CD4-positive, alpha-beta T cell (primary cell): ENCODE measurements around the gene BMP4. TPM values are rescaled to one million over a fixed set of nuclear protein-coding genes. Genes with fewer than 3 reads are reported as not detected.

Source experiments
- ATAC-seq: fragments of 200-7000 bp; cut with Tn5 transposase; one replicate; pipeline ENCODE4 v1.10.0; 2022; ENCODE audit warnings: mild to moderate bottlenecking; ENCODE audit not compliant: poor library complexity
- CTCF ChIA-PET: fragments of 350-600 bp; sonication (Branson Sonifier 250); formaldehyde crosslinking; loops from one replicate; lab custom pipeline; 2021; ENCODE audit warnings: antibody characterized with exemption, inconsistent platforms; lab: Charles Lee
- POLR2A ChIA-PET: fragments of 350-600 bp; sonication (Branson Sonifier 250); formaldehyde crosslinking; loops from one replicate; lab custom pipeline; 2021; ENCODE audit warnings: antibody characterized with exemption, inconsistent platforms; lab: Charles Lee
- DNase-seq, 14 experiments: peaks; one replicate each; pipeline ENCODE4 v3.0.0-alpha.2; 2013 to 2020; ENCODE audit warnings: mixed read lengths in 2 of 14
- H3K27ac ChIP-seq, 2 donors: one replicate each; pipeline versions ENCODE4 v1.5.1 to v1.7.0; 2013; ENCODE audit warnings: low read length in 2 of 2, low read depth in 1 of 2, mild to moderate bottlenecking in 1 of 2
- H3K27me3 ChIP-seq, 2 experiments: 1 replicate in 1 of 2; 2 replicates in 1 of 2; pipeline versions ENCODE4 v1.6.1 to v1.7.0; 2013; ENCODE audit warnings: low read length in 2 of 2, control low read depth in 1 of 2, mild to moderate bottlenecking in 1 of 2, moderate library complexity in 1 of 2; ENCODE audit not compliant: insufficient read depth in 2 of 2, control insufficient read depth in 1 of 2
- H3K36me3 ChIP-seq: one replicate; pipeline ENCODE4 v1.6.1; 2013; ENCODE audit warnings: low read length, control low read depth; ENCODE audit not compliant: insufficient read depth
- H3K4me1 ChIP-seq: one replicate; pipeline ENCODE4 v1.6.1; 2013; ENCODE audit warnings: low read length, control low read depth; ENCODE audit not compliant: insufficient read depth
- H3K4me3 ChIP-seq: one replicate; pipeline ENCODE4 v1.5.1; 2013; ENCODE audit warnings: mild to moderate bottlenecking, low read length, moderate library complexity
- H3K9me3 ChIP-seq, 2 experiments: 1 replicate in 1 of 2; 2 replicates in 1 of 2; pipeline versions ENCODE4 v1.6.1 to v1.7.0; 2013; ENCODE audit warnings: low read length in 2 of 2, mild to moderate bottlenecking in 2 of 2, control low read depth in 1 of 2, moderate library complexity in 1 of 2; ENCODE audit not compliant: control insufficient read depth in 1 of 2, insufficient read depth in 1 of 2
- H3K27ac Mint-ChIP-seq: one replicate; pipeline ENCODE4 v1.8.0; 2020; ENCODE audit warnings: mixed read lengths
- H3K27me3 Mint-ChIP-seq: one replicate; pipeline ENCODE4 v1.8.0; 2021; ENCODE audit warnings: mixed read lengths
- H3K36me3 Mint-ChIP-seq: one replicate; pipeline ENCODE4 v1.8.0; 2021; ENCODE audit warnings: low read depth, mixed read lengths
- H3K4me1 Mint-ChIP-seq: one replicate; pipeline ENCODE4 v1.8.0; 2021; ENCODE audit warnings: low read depth, mixed read lengths
- H3K4me3 Mint-ChIP-seq: one replicate; pipeline ENCODE4 v1.8.0; 2020; ENCODE audit warnings: mild to moderate bottlenecking, mixed read lengths
- H3K9me3 Mint-ChIP-seq: one replicate; pipeline ENCODE4 v1.8.0; 2020; ENCODE audit warnings: mixed read lengths
- CTCF ChIP-seq: fragments of 200-600 bp; IDR thresholded peaks from one replicate; pipeline ENCODE4 v1.8.0; 2022; ENCODE audit warnings: antibody characterized with exemption, mild to moderate bottlenecking
- intact Hi-C, 2 experiments: fragments of 100-400 bp; cut with DNase I in 1 of 2; cut with micrococcal nuclease in 1 of 2; formaldehyde crosslinking; loops; one replicate each; pipeline versions ENCODE4 v1.15.1 to v1.9.0; 2023 to 2025; cut with DNase I, micrococcal nuclease
- total RNA-seq, 174 experiments: library from RNA in 2 of 174; stranded (reverse) in 2 of 174; gene quantifications; one replicate each; pipeline ENCODE4 v1.2.3 and lab custom pipeline; 2021 to 2026

The BMP4 gene
- total RNA-seq, 2 experiments from 2014 or later, result not detected

GRCh38 chr14:53947094-53947445 lies 9.6 kb downstream of the BMP4 start:
- CTCF ChIA-PET, result interaction anchor here (0.6 kb wide), 1 partner anchor 165 kb away, joined by 3 read pairs; no protein-coding TSS in a partner anchor

GRCh38 chr14:53946404-53947093 lies 10.1 kb downstream of the BMP4 start:
- H3K27me3 Mint-ChIP-seq, result peaks cover 71% of the 10 kb centered on the region
- Histone ChIP-seq H3K9me3 (peaks cover 0 to 19% of the 10 kb centered on the region in 2 experiments), H3K4me3 (no peak overlapping the region), H3K27me3 (peaks cover 14 to 65% of the 10 kb centered on the region in 2 experiments), H3K27ac (no peak overlapping the region), H3K4me1 (no peaks in the 10 kb centered on the region), H3K36me3 (no peaks in the 10 kb centered on the region)
- H3K27ac Mint-ChIP-seq, result no peak overlapping the region
- H3K9me3 Mint-ChIP-seq, result no peaks in the 10 kb centered on the region
- TF ChIP-seq CTCF, result no peak
- no peak overlapping the region for H3K4me3 Mint-ChIP-seq
- intact Hi-C loops, result no loop called here
- no peaks in the 10 kb centered on the region for H3K4me1 Mint-ChIP-seq
- H3K36me3 Mint-ChIP-seq, result no peaks in the 10 kb centered on the region
- ATAC-seq, result no peak
- DNase-seq, result no peak
- ChIA-PET POLR2A (no interaction called here), CTCF (no interaction called here)

More at GRCh38 chr14:53947094-53947445, 9.6 kb downstream of the BMP4 start:
- Mint-ChIP-seq H3K9me3 (no peaks in the 10 kb centered on the region), H3K27me3 (peaks cover 72% of the 10 kb centered on the region), H3K4me1 (no peaks in the 10 kb centered on the region), H3K36me3 (no peaks in the 10 kb centered on the region), H3K27ac (no peak overlapping the region), H3K4me3 (no peak overlapping the region)
- DNase-seq (no peak), ATAC-seq (no peak)
- H3K4me1 ChIP-seq, result no peaks in the 10 kb centered on the region
- H3K4me3 ChIP-seq, result no peak overlapping the region
- H3K36me3 ChIP-seq, result no peaks in the 10 kb centered on the region
- POLR2A ChIA-PET, result no interaction called here
- intact Hi-C loops, result no loop called here
- no peak overlapping the region for H3K27ac ChIP-seq
- peaks cover 16 to 70% of the 10 kb centered on the region in 2 experiments for H3K27me3 ChIP-seq
- H3K9me3 ChIP-seq, result peaks cover 0 to 24% of the 10 kb centered on the region in 2 experiments
- TF ChIP-seq CTCF, result no peak

- POLR2A ChIA-PET, result no interaction called here
- Mint-ChIP-seq H3K27ac (no peak overlapping the region), H3K9me3 (no peaks in the 10 kb centered on the region), H3K4me1 (no peaks in the 10 kb centered on the region), H3K27me3 (peaks cover 69% of the 10 kb centered on the region), H3K36me3 (no peaks in the 10 kb centered on the region), H3K4me3 (no peak overlapping the region)
- no peaks in the 10 kb centered on the region for H3K36me3 ChIP-seq
- no peaks in the 10 kb centered on the region for H3K4me1 ChIP-seq
- H3K4me3 ChIP-seq, result no peak overlapping the region
- peaks cover 12 to 62% of the 10 kb centered on the region in 2 experiments for H3K27me3 ChIP-seq
- intact Hi-C loops, result no loop called here
- no peak overlapping the region for H3K27ac ChIP-seq
- DNase-seq (no peak), ATAC-seq (no peak)
- CTCF ChIA-PET, result no interaction called here
- no peak for TF ChIP-seq CTCF
- H3K9me3 ChIP-seq, result peaks cover 0 to 18% of the 10 kb centered on the region in 2 experiments
Observed at GRCh38 chr14:53946071-53946403, 10.6 kb downstream of the BMP4 start.
